ENCODE data around the gene DYRK1A.

Gene DYRK1A

GRCh38 chr21:37490084-37490483 is 123.5 kb downstream of the DYRK1A start:
- TF ChIP-seq CTCF (conservative IDR thresholded peaks at IDR 0.05) = no peak
- H3K27ac ChIP-seq = no peak overlapping the region

- no peak overlapping the region for H3K27ac ChIP-seq
- TF ChIP-seq CTCF (conservative IDR thresholded peaks at IDR 0.05) = peak; percentile 77
Measured at GRCh38 chr21:37496972-37497371, 130.4 kb downstream of the DYRK1A start.

- no peak overlapping the region for H3K27ac ChIP-seq
- no peak for TF ChIP-seq CTCF (conservative IDR thresholded peaks at IDR 0.05)
Measured at GRCh38 chr21:37498664-37499063, 132.1 kb downstream of the DYRK1A start.

- no peak for TF ChIP-seq CTCF (conservative IDR thresholded peaks at IDR 0.05)
- no peak overlapping the region for H3K27ac ChIP-seq
Measured at GRCh38 chr21:37502947-37503346, 136.4 kb downstream of the DYRK1A start.

- no peak for TF ChIP-seq CTCF (conservative IDR thresholded peaks at IDR 0.05)
- H3K27ac ChIP-seq = no peak overlapping the region
Measured at GRCh38 chr21:37503848-37504467, 137.4 kb downstream of the DYRK1A start.

- TF ChIP-seq CTCF (conservative IDR thresholded peaks at IDR 0.05) = no peak
- no peak overlapping the region for H3K27ac ChIP-seq
Measured at GRCh38 chr21:37505963-37506362, 139.4 kb downstream of the DYRK1A start.

GRCh38 chr21:37507716-37508115 is 141.1 kb downstream of the DYRK1A start:
- TF ChIP-seq CTCF (conservative IDR thresholded peaks at IDR 0.05) = no peak

More at GRCh38 chr21:37507716-37508115, 141.1 kb downstream of the DYRK1A start:
- no peak overlapping the region for H3K27ac ChIP-seq

Data from VCaP (cell line).